ENCODE data around the gene THRSP. TPM values are rescaled to one million over a fixed set of nuclear protein-coding genes. Genes with fewer than 3 reads are reported as not detected.
"Not testable (repeated sequence)": the region's sequence is repeated elsewhere in the genome, so short reads cannot be mapped to it uniquely, and the experiment has no call there.

Gene THRSP
- total RNA-seq, 1 experiment from 2014 or later, result not detected

DNA sequence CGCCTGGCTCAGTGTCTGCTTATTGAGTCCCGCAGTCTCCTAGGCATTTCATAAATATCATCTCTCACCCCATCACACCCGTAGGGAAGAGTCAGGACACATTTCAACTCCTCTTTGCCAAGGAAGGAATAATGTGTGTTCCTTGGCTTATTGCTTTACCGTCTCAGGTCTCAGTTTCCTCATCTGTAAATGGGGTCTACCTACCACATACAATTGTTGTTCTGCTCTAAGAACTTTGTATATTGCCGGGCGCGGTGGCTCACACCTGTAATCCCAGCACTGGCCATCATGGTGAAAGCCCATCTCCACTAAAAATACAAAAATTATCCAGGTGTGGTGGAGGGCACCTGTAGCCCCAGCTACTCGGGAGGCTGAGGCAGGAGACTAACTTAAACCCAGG is 3.1 kb upstream of the THRSP start:
- DNase-seq (ENCODE audit: low spot score), result no peak
- in situ Hi-C loops (cut with HindIII; ENCODE audit: low sequenced_read_pairs), result no loop called here

DNA sequence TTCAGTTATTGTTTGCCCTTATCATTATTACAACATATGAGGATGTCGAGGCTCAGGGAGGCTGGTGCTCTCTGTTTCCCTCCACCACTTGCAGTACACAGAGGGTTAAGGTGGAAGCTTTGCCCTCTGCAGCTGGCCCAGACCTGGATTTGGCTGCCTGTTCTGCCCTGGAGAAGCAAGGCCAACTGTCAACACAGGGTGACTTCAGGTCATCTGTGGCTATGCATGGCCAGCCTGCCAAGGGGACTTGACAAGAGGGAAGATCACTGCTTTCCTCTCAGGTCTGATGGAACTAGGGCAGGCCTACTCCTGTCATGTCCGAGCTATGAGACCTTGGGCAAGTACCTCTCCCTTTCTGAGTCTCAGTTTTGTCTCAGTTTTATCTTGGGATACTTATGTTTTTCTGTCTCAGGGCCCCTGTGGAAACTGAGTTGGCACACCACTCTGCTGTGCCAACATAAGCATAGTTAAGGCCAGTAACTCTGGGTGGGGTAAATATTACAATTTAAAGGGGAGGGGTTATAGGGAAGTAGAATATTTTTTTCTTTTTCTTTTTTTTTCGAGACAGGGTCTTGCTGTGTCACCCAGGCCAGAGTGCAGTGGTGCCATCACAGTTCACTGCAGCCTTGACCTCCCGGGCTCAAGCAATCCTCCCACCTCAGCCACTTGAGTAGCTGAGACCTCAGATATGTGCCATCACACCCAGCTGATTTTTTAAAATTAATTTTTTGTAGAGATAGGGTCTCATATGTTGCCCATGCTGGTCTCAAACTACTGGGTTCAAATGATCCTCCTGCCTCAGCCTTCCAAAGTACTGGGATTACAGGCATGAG is 2.4 kb upstream of the THRSP start:
- peak; percentile 88 for DNase-seq (ENCODE audit: low spot score)
- in situ Hi-C loops (cut with HindIII; ENCODE audit: low sequenced_read_pairs), result no loop called here

DNA sequence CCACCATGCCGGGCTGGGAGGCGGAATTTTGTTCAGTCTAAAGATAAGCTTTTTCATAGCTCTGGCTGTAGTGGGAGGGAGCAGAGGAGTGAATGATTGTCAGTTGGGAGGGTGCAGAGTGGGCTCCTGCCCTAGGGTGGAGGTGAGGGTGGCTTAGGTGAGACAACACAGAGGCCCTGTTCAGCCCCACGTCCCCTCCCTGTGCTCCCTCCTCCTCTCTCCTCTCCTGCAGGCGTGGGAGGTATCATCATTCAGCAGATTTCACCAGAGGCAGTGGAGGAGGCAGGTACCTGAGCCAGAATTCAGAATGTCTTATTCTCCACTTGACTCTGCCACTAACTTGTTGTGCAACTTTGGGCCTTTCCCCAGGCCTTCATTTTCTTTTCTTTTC is 1.7 kb upstream of the THRSP start:
- in situ Hi-C loops (cut with HindIII; ENCODE audit: low sequenced_read_pairs), result no loop called here
- DNase-seq (ENCODE audit: low spot score), result peak; percentile 20

DNA sequence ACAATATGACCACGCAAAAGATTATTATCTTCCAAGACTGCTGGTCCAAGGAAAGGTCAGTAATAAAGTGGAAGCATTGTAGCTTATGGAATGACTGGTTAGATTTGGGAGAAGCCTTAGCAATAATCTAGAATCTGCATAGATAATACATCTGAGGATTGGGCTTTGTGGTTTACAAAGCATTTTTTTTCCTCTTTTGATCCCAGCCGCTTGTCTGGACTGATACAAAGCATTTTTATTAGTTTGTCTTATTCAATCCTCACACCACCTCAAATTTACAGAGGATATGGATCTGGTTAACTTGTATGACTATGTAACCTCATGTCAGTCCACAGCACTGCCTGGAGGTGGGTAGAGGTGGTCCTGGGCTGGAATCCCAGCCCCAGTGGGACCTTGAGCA is 990 bp upstream of the THRSP start:
- in situ Hi-C loops (cut with HindIII; ENCODE audit: low sequenced_read_pairs), result no loop called here
- DNase-seq (ENCODE audit: low spot score), result no peak

DNA sequence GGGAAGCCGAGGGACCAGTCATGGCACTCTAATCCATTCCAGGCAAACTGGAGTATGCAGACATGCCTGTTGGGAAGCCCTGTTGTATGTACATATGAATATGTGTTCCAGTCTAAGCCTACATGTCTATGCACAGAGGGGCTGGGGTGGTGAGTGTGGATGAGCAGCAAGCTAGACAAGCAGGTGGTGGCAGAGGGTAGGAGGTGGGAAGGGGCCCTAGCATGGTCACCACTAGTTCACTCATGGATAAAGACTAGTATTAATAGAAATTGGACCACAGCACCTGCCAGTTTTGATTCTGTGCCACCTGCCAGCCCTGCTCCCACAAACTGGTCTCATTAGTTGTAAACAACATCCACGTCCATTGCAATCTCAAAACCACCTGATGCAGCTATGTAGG is 1.5 kb downstream of the THRSP start:
- in situ Hi-C loops (cut with HindIII; ENCODE audit: low sequenced_read_pairs), result no loop called here
- DNase-seq (ENCODE audit: low spot score), result peak; percentile 47

DNA sequence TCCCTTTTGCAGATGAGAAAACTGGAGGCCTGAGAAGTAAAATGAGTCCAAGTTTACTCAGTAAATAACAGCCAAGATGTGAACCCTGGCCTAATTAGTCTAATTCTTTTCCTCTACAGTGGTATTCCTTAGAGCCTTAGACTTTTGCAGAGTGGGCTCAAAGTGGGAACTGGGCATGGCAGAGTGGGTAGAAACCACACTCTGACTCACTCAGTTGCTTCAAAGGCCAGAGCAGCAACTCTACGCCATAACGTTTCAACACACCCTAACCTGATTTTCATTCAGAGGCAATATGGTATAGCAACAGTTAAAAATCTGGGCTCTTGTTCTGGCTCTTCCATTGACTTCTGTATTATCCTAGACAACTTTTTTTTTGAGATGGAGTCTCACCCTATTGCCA is 2.8 kb downstream of the THRSP start:
- DNase-seq (ENCODE audit: low spot score), result no peak
- in situ Hi-C loops (cut with HindIII; ENCODE audit: low sequenced_read_pairs), result no loop called here

DNA sequence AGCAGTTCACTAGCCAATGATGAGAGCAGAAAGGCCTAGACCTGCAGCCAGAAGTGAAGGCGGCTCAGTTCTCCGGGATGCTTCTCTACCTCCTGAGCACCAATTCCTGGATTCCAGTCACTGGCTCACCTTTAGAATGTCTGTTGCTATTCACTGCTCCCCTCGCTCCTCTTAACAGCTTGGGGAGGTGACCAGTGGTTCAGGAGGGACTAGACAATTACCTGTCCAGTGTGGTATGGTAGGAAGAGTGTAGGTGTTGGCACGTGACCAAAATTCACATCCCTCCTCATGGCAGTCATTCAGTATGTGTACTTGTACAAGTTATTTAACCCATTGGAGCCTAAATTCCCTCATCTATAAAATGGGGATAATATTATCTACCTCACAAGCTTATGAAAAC is 4.0 kb downstream of the THRSP start:
- in situ Hi-C loops (cut with HindIII; ENCODE audit: low sequenced_read_pairs), result no loop called here
- no peak for DNase-seq (ENCODE audit: low spot score)

DNA sequence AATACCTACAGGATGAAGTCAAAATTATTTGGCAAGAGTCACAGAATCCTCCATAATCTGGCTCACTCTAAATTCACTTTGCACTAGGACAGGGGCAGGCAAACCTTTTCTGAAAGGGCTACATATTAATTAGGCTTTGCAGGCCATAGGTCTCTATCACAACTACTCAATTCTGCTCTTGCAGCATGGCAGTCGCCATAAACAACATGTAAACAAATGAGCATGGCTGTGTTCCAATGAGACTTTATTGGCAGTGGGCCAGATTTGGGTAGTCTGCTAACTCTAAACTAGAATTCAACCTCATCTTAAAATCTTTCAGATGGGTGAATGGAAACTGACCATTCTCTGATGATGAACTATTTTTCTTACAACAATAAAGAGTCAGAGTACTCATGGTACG is 5.8 kb downstream of the THRSP start:
- in situ Hi-C loops (cut with HindIII; ENCODE audit: low sequenced_read_pairs), result no loop called here

DNA sequence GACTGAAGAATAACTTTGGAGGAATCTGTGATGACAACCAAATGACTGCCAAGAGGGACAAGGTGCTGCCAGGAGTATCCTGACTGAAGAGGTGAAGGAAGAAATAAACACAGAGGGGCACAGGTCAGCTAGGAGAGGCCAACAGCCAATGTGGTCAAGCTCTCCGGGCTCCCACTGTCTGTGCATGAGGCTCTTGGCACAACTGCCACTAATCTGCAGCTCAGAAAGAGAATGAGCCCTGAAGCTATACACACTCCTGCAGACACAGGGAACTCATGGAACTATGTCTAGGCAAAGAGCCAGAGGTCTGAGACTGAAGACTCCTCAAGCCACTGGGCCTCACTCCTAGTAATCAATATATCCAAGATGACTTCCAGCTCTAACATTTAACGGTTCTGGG is 7.0 kb downstream of the THRSP start:
- peak; percentile 20 for DNase-seq (ENCODE audit: low spot score)
- in situ Hi-C loops (cut with HindIII; ENCODE audit: low sequenced_read_pairs), result no loop called here

More for the DNA sequence above, 5.8 kb downstream of the THRSP start:
- DNase-seq (ENCODE audit: low spot score), result no peak

DNA sequence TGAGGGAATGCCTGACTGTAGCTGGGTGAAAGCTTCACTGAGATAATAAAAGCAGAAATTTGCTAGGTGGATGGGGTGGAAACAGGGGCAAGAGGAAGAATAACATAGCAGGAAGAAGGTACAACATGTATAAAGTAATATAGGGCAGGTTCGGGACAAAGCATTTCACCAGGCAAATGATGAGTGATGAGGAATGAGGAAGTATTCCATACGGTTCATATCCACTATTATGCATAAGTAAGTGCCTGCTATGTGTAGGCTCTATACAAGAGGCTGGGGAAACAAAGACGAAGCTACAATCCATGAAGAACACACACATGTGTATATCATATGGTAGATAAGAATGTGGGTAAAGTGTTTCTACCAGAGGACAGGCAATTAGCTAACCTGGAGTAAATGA is 8.1 kb downstream of the THRSP start:
- in situ Hi-C loops (cut with HindIII; ENCODE audit: low sequenced_read_pairs), result no loop called here
- DNase-seq (ENCODE audit: low spot score), result no peak

DNA sequence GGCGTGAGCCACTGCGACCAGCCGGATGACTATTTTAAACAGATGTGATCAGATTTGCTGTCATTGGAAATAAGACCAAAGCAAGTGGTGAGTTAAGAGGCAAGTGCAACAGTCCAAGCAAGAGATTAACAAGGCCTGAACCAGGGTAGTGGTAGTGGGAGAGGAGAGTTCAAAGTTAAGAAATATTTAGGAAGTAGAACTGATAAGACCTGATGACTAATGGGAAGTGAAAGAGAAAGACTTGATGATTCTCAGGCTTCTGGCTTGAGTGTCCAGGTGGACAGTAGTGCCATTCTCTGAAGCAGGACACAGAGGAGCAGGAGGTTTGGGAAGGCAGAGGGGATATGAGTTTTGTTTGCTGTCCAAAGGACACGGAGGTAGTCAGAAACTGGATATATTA is 8.8 kb downstream of the THRSP start:
- no peak for DNase-seq (ENCODE audit: low spot score)
- in situ Hi-C loops (cut with HindIII; ENCODE audit: low sequenced_read_pairs), result no loop called here

DNA sequence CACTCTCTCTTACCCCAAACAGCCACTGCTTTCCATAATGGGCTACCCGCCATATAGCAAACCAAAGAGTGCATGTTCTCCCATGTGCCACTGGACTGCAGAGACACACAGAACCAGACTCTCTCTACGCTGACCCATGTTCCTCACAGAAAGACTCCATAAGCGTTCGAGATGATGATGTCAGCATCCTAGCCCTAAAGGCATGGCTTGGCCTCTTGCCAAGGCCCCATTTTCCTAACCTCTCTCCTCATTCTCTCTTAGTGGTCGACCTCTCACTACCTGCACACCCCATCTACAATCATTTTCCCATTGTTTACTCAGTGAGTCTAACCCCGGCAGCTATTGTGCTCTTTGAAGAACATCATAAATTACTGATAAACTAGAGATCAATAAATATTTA is 11.1 kb downstream of the THRSP start:
- no peak for DNase-seq (ENCODE audit: low spot score)
- in situ Hi-C loops (cut with HindIII; ENCODE audit: low sequenced_read_pairs), result no loop called here

DNA sequence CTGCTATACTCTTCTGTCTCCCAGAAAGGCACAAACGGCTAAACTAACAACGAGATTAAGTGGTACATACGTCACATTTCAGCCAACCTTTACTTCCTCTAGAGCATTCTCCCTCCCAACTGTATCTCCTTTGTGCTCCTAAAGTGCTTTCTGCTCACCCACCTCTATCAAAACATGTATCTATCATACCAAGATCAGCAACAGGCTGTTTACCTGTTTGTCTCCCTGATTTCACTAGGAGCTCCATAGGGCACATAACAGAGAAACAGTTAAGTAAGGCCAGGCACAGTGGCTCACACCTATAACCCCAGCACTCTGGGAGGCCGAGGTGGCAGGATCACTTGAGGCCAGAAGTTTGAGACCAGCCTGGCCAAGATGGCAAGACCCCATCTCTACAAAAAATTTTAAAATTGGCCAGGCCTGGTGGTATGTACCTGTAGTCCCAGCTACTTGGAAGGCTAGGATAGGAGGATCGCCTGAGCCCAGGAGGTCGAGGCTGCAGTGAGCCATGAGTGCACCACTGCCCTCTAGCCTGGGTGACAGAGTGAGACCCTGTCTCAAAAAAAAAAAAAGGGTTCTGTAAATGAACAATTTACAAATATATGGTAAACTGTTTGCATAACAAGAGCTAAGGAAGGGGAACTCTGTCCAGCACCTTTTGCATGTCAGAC is 13.2 kb downstream of the THRSP start:
- no peak for DNase-seq (ENCODE audit: low spot score)
- in situ Hi-C loops (cut with HindIII; ENCODE audit: low sequenced_read_pairs), result no loop called here

DNA sequence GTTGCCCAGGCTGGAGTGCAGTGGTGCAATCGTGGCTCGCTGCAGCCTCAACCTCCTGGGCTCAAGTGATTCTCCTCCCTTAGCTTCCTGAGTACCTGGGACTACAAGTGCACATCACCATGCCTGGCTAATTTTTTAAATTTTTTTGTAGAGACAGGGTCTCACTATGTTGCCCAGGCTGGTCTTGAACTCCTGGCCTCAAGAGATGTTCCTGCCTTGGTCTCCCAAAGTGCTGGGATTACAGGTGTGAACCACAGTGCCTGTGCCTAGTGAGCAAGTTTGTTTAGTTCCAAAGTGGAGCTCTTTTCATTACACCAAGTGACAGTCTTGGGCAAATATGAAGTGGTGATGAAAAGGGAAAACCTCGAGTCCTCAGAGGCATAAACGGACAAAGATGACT is 13.9 kb downstream of the THRSP start:
- DNase-seq (ENCODE audit: low spot score); in situ Hi-C loops (cut with HindIII; ENCODE audit: low sequenced_read_pairs): not testable (repeated sequence)

DNA sequence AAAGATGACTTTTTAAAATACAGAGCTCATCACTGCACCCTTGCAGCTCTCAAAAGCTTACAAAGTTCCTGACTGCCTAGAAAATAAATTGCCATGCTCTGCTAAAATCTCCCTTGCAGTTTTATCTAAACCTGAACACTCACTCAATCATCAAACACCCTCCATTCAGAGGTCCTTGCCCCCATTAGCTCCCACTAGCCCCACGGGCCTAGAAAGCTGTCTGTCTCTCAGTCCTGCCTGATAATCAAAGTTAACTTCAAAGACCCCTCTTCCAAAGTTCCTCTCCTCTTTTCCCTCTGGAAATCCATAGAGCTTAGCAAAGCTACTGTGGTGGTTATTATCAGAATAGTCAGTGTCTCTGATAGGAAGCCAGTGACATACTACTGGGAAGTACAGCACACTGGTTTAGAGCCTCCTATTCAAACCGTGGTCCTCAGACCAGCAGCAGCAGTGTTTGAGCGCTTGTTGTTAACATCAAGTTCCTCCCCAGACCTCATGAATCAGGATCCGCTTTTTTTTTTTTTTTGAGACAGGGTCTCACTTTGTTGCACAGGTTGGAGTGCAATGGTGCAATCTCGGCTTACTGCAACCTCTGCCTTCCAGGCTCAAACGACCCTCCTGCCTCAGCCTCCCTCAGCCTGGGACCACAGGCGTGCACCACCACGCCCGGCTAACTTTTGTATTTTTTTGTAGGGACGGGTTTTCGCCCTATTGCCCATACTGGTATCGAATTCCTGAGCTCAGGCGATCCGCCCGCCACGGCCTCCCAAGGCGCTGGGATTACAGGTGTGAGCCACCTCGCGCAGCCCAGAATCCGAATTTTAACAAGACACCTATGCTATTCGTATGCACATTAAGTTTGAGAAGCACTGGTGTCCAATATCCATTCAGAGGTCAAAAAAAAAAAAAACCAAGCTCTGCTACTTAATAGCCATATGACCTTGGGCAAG is 14.8 kb downstream of the THRSP start:
- in situ Hi-C loops (cut with HindIII; ENCODE audit: low sequenced_read_pairs), result no loop called here
- DNase-seq (ENCODE audit: low spot score), result no peak

DNA sequence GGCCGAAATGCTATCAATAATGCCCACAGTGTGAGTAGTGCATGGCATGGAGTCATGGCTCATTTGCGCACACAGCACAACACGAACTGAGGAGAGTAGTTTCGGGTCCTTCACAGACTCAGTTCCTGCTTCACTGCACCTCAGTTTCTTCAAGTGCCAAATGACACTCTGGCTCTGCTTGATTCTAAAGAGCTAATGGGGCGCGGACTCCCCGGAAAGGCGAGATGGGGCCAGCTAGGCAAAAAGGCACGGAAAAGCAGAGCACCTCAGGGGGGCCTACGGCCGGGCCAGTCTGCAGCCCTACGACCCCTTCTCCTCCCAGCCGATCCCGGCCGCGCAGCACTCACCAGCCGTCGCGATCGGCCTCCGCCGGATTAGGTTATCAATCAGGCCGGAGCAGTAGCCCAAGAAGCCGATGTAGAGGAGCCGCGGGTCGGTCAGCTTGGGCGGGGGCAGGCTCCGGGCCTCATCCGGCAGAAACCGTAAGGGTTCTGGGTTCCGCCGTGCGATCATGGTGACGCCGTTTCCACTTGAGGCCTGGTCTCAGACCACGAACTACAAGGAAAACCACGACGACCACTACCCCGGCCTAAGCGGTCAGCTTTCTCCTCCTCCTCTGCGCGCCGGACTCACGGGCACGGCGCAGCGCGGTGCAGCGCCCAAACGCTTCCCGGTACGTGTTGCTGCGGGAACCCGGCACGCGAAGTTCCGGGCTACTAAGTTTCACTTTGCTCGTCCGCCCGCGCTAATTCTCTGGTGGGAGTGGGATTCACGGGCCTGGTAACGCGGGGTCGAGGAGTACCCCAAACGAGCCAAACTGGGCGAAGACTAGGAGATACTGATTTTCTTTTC is 15.8 kb downstream of the THRSP start, which contains the start of gene NDUFC2:
Gene NDUFC2, minus strand, starts transcription at position 631 of the 852 bp plus-strand sequence. Its CDS starts 118 bp downstream, at position 513.
- peak; percentile 82 for DNase-seq (ENCODE audit: low spot score)
- in situ Hi-C loops (cut with HindIII; ENCODE audit: low sequenced_read_pairs), result no loop called here

DNA sequence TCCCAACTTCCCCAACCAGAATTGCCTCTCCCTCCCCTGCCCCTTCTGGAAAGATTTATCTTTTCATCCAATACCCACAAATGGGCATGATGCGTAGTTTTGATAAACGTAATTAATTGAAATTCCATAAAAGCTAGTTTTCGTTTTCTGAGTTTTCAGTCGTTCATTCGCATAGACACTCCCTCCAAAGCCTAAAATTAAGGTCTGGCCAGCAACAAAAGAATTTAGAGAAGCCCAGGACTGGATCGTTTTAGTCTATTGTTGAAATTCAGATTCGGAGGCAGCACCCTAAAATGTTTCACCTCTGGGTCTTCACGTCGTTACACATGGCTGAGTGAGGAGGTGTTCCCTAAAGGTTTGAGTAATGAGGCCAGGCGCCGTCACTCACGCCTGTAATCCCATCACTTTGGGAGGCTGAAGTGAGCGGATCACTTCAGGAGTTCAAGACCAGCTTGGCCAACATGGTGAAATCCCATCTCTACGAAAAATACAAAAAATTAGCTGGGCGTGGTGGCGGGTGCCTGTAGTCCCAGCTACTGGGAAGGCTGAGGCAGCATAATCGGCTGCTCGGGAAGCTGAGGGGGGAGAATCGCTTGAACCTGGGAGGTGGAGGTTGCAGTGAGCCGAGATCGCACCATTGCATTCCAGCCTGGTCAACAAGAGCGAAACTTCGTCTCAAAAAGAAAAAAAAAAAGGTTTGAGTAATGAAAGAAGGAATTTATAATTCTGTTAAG is 16.6 kb downstream of the THRSP start:
- DNase-seq (ENCODE audit: low spot score), result no peak
- in situ Hi-C loops (cut with HindIII; ENCODE audit: low sequenced_read_pairs), result no loop called here

DNA sequence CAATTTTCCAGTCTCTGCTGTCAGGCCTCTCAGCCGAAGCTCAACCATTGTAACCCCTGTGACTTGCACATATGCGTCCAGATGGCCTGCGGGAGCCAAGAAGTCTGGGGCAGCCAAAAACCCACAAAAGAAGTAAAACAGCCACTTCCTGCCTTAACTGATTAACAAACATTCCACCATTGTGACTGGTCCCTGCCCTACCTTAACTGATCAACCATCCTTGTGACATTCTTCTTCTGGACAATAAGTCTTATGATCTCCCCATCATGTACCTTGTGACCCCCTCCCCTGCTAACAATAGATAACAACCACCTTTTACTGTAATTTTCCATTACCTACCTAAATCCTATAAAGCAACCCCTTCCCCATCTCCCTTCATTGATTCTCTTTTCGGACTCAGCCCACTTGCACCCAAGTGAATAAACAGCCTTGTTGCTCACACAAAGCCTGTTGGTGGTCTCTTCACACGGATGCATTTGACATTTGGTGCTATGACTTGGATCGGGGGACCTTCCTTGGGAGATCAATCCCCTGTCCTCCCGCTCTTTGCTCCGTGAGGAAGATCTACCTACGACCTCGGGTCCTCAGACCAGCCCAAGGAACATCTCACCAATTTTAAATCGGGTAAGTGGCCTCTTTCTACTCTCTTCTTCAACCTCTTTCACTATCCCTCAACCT is 17.3 kb downstream of the THRSP start:
- DNase-seq (ENCODE audit: low spot score), result peak; percentile 29
- in situ Hi-C loops (cut with HindIII; ENCODE audit: low sequenced_read_pairs), result no loop called here
